Astrocyte of the spinal cord (primary cell): Measurements from ENCODE around the gene ALDOA.
"Not testable (repeated sequence)": the region's sequence is repeated elsewhere in the genome, so short reads cannot be mapped to it uniquely, and the experiment has no call there.

Source experiments
- DNase-seq: peaks from one replicate; pipeline ENCODE4 v3.0.0; 2011; ENCODE audit warnings: low read depth, low spot score
- H3K4me3 ChIP-seq: 2 replicates; pipeline ENCODE4 v1.5.1; 2011; ENCODE audit warnings: low read depth, mild to moderate bottlenecking, low read length, moderate library complexity
- CTCF ChIP-seq: IDR thresholded peaks from 2 replicates; pipeline ENCODE4 v1.5.1; 2012; ENCODE audit warnings: low read depth, mild to moderate bottlenecking, low read length, inconsistent platforms
- in situ Hi-C: cut with HindIII; loops from 2 replicates; pipeline ENCODE4 v1.10.0; 2017; ENCODE audit warnings: low sequenced_read_pairs

Gene ALDOA

GRCh38 chr16:30065102-30065942 lies at the start of gene ALDOA:
Gene ALDOA (plus strand): TSS chr16:30065760. CDS start chr16:30066898, 1,138 bp downstream.
- in situ Hi-C loops, result no loop called here
- peak; percentile 100 for DNase-seq
- TF ChIP-seq CTCF, result no peak
- H3K4me3 ChIP-seq, result peak within 1 kb of the TSS; percentile 97

- no peak for TF ChIP-seq CTCF
- no peak for DNase-seq
- in situ Hi-C loops, result no loop called here
These were observed 48.8 kb upstream of the ALDOA start for GRCh38 chr16:30016555-30017276.

GRCh38 chr16:30017277-30017656 lies 48.3 kb upstream of the ALDOA start:
- TF ChIP-seq CTCF, result no peak
- H3K4me3 ChIP-seq, result no peak overlapping the region
- in situ Hi-C loops, result no loop called here
- DNase-seq, result no peak

More at GRCh38 chr16:30016555-30017276, 48.8 kb upstream of the ALDOA start:
- H3K4me3 ChIP-seq, result no peak overlapping the region

- H3K4me3 ChIP-seq, in situ Hi-C loops, DNase-seq: not testable (repeated sequence)
These were observed 47.6 kb upstream of the ALDOA start for GRCh38 chr16:30017937-30018336.

- in situ Hi-C loops, result no loop called here
- DNase-seq, result peak; percentile 31
- H3K4me3 ChIP-seq, result no peak overlapping the region
- TF ChIP-seq CTCF, result no peak
These were observed 46.8 kb upstream of the ALDOA start for GRCh38 chr16:30018731-30019158.

GRCh38 chr16:30022887-30023286 lies 42.7 kb upstream of the ALDOA start, which contains the start of gene C16orf92:
Gene C16orf92 (plus strand): TSS chr16:30023198. CDS start chr16:30023341, 143 bp downstream.
- no peak for DNase-seq
- no peak for TF ChIP-seq CTCF
- in situ Hi-C loops, result no loop called here
- no peak within 1 kb of the TSS for H3K4me3 ChIP-seq

- DNase-seq, result no peak
- no peak for TF ChIP-seq CTCF
- in situ Hi-C loops, result no loop called here
- H3K4me3 ChIP-seq, result no peak overlapping the region
These were observed 42.0 kb upstream of the ALDOA start for GRCh38 chr16:30023586-30023985.
